ENCODE results near the gene DDIT3. TPM values are rescaled to one million over a fixed set of nuclear protein-coding genes. Genes with fewer than 3 reads are reported as not detected.

DDIT3 gene
- total RNA-seq, 1 donor from 2014 or later = 23.8 TPM

DNA sequence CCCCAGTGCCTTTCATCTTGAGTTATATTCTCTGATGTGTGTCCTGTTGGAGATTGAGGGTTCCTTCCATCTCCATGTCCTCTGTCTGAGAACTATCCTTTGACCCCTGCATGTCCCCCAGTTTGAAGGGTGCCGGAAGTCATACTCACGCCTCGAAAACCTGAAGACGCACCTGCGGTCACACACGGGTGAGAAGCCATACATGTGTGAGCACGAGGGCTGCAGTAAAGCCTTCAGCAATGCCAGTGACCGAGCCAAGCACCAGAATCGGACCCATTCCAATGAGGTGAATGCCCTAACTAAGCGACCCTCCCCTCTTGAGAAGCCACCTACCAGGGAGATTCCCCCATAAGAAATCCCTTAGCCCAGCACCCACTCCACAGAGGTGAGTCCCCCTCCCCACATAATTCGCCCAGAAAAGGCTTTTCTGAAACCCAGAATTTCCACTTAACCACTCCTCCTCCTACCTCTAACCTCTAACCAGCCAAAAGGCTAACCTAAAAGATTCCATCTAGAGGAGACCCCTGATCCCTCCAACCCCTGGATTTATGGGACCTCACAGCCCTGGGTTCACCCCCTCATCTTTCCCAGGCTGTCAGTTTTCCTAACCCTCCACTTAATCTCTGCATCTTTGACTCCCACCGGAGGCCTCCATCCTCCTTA is 53.0 kb downstream of the DDIT3 start:
- DNase-seq = no peak

Small RNA genes lying within 50 kb of the gene (small RNA-seq; reads per million reads assigned to genes)
- gene MIR616 (ENCODE audit: low replicate concordance) = not detected

Other genes with a start within 250 kb of the DDIT3 start
- 40.0 TPM for gene R3HDM2, start 89.5 kb downstream of the DDIT3 start, total RNA-seq
- gene INHBC, start 85.7 kb downstream of the DDIT3 start, total RNA-seq = not detected
- gene INHBE, start 65.2 kb downstream of the DDIT3 start, total RNA-seq = not detected
- gene GLI1, start 60.7 kb downstream of the DDIT3 start, total RNA-seq = 5.6 TPM
- gene ARHGAP9, start 40.6 kb downstream of the DDIT3 start, total RNA-seq = 2.5 TPM
- 72.3 TPM for gene MARS1, start 32.4 kb downstream of the DDIT3 start, total RNA-seq
- 10.1 TPM for gene MBD6, start 2.3 kb upstream of the DDIT3 start, total RNA-seq
- 140 TPM for gene DCTN2, start 26.7 kb upstream of the DDIT3 start, total RNA-seq
- 0.82 TPM for gene KIF5A, start 29.5 kb upstream of the DDIT3 start, total RNA-seq
- gene PIP4K2C, start 70.7 kb upstream of the DDIT3 start, total RNA-seq = 12.6 TPM
- 19.2 TPM for gene DTX3, start 84.3 kb upstream of the DDIT3 start, total RNA-seq
- gene ARHGEF25, start 90.9 kb upstream of the DDIT3 start, total RNA-seq = 18.6 TPM
- gene B4GALNT1, start 112.7 kb upstream of the DDIT3 start, total RNA-seq = 3.3 TPM
- 146 TPM for gene OS9, start 173.6 kb upstream of the DDIT3 start, total RNA-seq
- gene AGAP2, start 218.2 kb upstream of the DDIT3 start, total RNA-seq = 3.7 TPM
- 57.0 TPM for gene TSPAN31, start 224.5 kb upstream of the DDIT3 start, total RNA-seq
- gene CDK4, start 231.8 kb upstream of the DDIT3 start, total RNA-seq = 140 TPM
- gene MARCHF9, start 234.6 kb upstream of the DDIT3 start, total RNA-seq = 9.2 TPM
- 0.10 TPM for gene CYP27B1, start 246.6 kb upstream of the DDIT3 start, total RNA-seq